Skin of body (tissue), 2 donors: ENCODE data around the gene AASDHPPT. TPM values are rescaled to one million over a fixed set of nuclear protein-coding genes. Genes with fewer than 3 reads are reported as not detected.
"Not testable (repeated sequence)": the region's sequence is repeated elsewhere in the genome, so short reads cannot be mapped to it uniquely, and the experiment has no call there.

ENCODE experiments used
- DNase-seq: peaks from one replicate; lab custom pipeline; 2025; lab: John Stamatoyannopoulos, UW
- total RNA-seq: library from RNA; depleted of rRNA; stranded (reverse); fragments of >200 nt; gene quantifications from one replicate; pipeline ENCODE4 v1.2.3, GENCODE V29; 2014

Gene AASDHPPT, protein sequence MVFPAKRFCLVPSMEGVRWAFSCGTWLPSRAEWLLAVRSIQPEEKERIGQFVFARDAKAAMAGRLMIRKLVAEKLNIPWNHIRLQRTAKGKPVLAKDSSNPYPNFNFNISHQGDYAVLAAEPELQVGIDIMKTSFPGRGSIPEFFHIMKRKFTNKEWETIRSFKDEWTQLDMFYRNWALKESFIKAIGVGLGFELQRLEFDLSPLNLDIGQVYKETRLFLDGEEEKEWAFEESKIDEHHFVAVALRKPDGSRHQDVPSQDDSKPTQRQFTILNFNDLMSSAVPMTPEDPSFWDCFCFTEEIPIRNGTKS
- total RNA-seq, result 42.0 TPM

DNA sequence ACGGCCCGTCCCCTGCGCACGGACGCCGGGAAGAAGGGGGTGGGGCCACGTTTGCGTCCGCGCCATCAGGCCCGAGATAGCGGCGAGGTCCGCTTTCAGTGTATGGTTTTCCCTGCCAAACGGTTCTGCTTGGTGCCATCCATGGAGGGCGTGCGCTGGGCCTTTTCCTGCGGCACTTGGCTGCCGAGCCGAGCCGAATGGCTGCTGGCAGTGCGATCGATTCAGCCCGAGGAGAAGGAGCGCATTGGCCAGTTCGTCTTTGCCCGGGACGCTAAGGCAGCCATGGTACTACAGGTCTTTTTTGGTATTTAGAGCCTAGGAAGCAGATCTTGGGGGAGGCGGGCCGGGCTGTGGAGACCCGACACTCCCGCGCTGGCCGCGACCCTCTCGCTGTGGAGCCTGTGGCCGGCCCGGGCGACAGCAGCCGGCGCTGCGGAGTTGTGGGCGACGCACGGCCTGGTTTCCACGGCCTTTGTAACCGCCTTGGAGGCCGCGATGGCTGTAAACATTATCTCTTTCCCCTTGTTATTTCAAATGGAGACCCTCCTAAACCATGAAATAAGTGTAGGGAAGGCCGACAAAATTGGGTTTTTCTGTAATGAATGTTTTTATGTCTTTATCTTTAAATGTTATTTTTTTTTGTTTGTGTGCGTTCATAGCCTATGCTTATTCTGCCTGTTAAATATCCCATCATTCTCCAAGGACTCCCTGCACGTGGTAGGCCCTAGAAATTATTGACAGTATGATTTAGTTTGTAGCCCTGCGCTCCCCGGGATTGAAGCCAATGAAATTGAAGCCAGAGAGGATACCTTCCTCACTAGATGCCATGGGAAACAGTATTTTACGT, at the start of gene AASDHPPT:
TSS of gene AASDHPPT (plus strand) at position 54 of the 847 bp plus-strand sequence. CDS start at position 103, 49 bp downstream.
- peak; percentile 71 for DNase-seq

DNA sequence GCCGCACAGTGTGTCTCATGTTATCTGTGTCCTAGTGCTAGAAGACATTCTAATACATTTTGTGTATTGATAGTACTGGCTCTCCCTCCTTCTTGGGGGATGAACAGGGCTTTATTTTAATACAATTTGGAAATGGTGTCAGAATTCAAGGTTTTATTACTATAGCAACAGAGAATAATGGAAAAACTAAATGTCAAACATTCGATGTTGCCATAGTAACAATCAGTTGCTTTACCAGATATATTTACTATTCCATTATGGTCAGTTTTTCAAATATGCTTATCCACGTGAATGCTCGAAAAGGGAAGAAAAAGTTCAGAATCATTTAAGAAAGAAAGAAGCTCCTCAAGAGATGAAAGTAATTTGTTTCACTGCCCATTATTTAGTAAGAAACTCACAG, 46.9 kb upstream of the AASDHPPT start:
- DNase-seq, result no peak

DNA sequence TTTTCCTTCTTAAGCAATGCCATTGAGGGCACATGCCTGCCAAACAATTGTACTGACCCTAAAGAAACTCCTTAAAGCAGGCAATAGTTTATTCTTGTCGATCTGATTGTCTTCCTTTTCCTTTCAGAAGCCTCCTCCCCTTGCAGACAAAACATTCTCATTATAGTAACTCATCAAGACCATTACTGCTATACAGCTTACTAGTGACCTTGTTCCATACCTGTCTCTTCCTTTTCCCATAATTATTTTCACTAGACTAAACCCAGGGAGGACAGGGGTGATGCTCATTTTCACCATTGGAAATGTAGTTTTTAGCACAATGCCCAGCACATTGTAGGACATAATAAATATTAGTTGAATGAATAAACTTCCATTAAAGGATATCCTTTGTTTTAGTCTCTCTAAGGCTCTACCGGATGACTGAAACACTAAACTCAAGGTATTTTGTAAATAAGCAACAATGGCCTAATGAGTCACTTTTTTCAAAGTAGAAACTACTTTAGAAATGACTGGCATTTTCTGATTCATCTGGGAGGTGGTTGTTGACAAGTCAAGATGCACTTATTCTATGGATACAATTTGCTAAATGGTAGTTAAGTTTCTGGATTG, 46.2 kb upstream of the AASDHPPT start:
- no peak for DNase-seq

DNA sequence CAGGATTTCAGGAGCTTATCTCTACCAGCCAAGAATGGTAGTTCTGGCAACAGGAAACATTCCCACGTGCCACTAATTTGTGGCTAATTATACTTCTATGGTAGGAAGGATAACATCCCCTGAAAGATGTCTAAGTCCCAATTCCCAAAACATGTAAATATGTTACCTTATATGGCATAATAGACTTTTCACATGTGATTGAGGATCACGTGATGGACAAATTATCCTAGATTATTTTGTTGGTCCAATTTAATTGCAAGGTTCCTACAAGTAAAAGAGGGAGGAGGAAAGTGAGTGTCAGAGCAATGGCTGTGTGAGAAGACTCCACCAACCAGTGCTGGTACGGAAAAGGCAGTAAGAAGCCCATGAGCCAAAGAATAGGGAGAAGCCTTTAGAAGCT, 45.5 kb upstream of the AASDHPPT start:
- DNase-seq, result no peak

DNA sequence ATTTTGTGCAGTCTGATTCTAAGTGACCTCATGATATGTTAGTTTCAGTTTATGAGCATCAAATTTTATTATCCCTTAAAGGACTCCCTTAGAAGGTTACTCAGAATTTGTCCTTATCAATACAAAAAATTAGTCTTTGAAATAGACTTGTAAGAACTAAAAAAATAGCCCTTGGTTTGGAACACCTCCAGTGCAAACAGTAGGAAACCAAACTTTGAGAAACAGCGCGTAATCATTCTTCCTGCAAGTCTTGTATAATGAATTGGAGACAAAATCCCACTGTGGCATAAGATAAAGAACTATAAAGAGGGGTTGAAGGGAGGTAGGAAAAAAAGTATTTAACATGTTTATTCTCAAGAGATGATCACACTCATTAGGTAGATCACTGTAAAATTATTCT, 44.6 kb upstream of the AASDHPPT start:
- DNase-seq, result no peak

DNA sequence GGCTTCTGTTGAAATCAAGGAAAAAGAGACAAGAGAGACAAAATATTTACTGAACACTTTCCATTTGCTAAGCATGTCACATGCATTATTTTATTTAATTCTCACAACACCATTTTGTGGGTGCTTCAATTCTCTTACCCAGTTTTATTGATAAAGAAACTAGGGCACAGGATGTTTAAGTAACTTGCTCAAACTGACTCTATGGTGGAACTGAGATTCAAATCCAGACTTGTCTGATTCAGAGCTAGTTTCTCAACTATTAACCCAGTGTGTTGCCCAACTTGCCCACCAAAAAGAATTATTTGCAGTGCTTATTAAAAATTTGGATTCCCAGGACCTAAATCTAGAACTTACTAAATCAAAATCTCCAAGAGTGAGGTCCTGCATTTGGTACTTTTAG, 33.9 kb upstream of the AASDHPPT start:
- DNase-seq, result no peak

DNA sequence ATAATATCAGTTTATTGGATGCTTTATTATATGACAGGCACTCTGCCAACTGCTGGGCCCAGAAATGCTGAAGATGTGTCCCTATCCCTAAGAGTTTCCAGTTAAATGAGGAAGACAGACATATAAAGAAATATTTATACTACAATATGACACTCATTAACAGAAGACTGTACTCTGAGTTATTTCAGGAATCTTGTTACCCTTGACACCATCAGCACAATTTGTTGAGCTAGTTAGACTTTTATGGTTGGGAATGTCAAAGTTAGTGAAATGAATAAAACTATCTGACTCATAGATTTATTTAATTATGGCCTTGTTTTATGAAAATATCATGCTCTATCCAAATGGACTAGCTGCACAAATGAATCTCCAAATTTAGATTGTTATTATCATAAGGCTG, 29.8 kb upstream of the AASDHPPT start:
- no peak for DNase-seq

DNA sequence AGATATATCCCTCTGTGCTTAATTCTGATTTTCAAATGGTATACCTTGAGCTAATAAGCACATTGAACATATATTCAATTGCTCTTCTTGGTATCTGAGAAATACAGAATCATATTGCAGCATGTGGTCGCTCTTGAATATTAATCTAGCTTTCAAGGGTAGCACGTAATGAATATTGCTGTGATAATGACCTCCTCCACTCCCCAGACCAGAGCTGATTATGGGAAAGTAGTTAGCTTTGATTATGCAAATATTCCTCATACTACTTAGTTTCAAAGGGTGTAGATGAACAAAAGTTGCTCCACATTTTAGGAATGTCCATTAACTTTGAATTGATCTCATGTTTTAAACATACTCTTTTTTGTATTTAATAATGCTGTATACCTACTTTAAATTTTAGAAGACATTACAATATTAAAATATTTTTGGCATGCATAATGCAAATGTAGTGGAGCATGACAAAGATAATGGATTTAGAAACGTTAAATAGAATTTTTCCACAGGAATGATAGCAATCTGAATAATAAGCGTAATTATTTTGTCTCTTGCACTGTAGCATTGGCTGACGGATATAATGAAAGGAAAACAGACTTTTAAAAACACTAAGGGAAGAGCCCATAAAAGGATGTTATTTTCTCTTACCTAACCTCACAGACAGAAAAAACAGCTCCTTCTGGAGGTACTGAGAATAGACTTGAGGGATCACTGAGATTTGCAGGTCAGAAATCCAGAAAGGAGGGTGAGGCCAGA, 27.6 kb upstream of the AASDHPPT start:
- DNase-seq, result no peak

DNA sequence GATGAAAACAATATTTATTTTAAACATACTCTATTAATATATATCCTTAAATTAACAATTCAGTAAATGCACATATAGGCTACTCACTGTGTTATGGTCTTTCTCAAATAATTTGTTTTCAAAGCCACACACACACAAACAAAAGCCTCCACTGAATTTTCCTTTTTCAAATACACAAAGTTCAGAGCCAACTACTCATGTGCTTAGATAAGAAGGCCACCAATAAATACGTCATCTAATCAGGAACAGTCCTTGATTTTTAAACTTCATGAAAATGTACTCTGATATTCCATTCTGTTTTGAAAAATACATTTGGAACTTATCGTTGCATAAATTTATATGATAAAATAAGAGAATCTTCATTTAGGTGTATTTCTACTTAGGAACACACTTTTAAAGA, 26.4 kb upstream of the AASDHPPT start:
- no peak for DNase-seq

DNA sequence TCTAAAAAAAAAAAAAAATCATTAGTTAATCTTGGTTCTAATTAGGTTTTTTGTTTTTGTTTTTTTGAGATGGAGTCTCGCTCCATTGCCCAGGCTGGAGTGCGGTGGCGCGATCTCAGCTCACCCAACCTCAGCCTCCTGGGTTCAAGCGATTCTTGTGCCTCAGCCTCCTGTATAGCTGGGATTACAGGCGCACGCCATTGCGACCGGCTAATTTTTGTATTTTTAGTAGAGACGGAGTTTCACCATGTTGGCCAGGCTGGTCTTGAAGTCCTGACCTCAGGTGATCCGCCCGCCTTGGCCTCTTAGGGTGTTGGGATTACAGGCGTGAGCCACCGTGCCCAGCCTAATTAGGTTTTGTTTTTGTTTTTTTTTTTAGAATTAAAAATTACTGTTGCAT, 19.1 kb upstream of the AASDHPPT start:
- not testable (repeated sequence) for DNase-seq

DNA sequence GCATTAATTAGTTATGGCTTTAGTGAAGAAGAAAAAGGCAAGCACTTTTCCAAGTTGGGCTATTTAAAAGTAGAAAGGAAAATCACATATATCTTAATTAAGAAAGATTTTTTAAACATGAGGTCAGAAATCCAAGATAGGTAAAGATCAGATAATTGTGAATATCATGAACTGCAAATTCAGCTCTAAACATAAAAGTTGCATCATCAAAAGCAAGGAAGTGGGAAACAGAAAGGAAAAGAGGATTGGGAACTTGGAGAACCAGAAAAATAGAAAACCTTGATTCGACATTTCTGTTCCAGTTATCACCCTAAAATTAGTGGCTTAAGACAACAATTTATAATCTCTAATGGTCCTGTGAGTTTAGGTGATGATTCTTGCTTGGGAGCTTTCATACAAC, 17.8 kb upstream of the AASDHPPT start:
- no peak for DNase-seq

DNA sequence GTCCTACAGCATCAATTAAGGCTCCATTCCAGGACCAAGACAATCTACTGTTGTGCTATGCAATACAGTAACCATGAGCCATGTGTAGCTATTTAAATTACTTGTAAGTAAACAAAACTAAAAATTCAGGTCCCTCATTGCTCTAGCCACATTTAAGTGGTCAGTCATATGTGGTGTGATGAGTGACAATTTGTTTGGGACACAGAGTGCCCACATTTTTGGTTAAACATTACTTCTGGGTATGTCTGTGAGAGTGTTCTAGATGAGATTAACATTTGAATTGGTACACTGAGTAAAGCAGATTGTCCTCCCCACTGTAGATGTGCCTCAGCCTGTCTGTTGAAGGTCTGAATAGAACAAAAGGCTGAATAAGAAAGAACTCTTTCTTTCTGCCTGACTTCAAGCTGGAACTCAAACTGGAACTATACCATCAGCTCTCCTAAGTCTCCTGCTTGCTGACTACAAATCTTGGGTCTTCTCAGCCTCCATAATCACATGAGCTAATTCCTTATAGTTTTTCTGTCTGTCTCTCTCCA, 16.1 kb upstream of the AASDHPPT start:
- DNase-seq, result no peak

DNA sequence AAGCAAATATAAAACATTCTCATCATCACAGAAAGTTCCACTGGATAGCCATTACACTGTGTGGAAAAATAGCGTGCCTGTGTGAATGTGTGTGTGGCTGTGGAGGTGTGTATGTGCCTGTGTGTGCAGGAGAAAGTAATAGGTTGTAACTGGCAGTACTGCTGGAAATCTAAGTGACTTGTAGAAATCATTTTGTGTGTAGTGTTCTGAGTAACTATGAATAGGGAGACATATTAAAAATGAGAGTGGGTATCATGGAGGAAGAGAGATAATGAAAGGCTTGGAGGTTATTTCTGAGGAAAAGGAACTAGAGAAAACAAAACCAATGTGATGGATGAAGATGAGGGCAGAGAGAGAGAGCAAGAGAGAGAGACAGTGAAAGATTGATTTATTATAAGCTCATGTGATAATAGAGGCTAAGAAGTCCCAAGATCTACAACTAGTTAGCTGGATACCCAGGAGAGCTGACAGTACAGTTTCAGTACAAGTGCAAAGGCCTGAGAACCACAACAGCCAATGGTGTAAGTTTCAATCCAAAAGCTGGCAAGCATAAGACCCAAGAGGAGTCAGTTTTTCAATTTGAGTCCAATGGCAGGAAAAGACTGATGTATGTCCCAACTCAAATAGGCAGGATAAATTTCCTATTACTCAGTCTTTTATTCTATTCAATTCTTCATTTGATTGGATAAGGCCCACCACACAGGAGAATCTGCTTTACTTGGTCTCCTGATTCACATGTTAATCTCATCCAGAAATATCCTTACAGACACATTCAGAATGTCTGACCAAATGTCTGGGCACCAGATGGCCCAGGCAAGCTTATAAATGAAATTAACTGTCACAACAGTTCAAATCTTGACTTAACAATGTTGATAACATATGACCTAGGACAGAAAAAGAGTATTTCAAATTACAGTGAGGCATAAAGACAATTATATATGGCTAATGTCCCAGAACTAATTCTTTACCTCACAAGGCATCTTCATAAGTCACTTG, 15.2 kb upstream of the AASDHPPT start:
- no peak for DNase-seq

DNA sequence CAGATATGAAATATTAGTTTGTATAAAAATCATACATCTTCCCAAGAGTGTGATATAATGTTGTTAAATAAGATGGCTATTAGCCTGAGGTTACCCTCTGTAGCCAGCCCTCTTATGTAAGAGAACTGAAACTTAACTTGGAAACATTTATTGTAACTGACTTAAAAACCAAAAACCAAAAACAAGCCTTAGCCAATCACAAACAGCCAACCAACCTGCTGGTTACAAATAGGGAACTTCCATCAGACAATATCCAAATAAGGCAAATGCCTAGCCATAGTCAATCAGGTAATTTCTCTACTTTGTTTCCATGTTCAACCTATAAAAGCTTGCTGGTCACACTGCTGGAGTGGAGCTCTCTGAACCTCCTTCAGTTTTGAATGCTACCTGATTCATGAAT, 14.5 kb upstream of the AASDHPPT start:
- DNase-seq, result no peak

DNA sequence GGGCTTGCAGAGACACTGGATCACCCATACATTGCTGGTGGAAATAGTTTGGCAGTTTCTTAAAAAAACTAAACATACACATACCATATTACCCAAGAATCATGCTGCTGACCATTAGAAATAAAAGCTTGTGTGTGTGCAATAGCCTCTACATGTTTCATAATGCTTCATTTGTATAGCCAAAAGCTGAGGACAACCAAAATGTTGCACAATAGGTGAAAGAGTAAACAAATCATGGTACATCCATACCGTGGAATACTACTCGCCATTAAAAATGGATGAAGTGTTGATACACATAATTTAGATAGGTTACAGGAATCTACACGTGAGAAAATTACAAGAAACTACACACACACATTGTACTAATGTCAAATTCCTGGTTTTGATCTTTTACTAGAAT, 6.9 kb upstream of the AASDHPPT start:
- DNase-seq, result no peak

DNA sequence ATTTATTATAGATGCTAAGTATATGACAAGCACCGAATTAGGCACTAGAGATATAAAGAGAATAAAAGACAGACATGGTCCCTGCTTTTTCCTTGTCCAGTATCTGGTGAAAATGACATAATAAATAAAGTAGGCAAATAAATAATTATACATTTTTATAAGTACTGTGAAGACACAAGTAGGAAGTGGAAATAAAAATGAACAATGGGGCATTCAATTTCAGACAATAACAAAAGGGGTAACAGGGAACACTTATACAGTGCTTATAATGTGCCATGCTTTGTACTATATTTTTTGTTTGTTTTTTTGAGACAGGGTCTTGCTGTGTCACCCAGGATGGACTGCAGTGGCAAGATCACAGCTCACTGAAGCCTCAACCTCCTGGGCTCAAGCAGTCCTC, 4.7 kb upstream of the AASDHPPT start:
- no peak for DNase-seq

DNA sequence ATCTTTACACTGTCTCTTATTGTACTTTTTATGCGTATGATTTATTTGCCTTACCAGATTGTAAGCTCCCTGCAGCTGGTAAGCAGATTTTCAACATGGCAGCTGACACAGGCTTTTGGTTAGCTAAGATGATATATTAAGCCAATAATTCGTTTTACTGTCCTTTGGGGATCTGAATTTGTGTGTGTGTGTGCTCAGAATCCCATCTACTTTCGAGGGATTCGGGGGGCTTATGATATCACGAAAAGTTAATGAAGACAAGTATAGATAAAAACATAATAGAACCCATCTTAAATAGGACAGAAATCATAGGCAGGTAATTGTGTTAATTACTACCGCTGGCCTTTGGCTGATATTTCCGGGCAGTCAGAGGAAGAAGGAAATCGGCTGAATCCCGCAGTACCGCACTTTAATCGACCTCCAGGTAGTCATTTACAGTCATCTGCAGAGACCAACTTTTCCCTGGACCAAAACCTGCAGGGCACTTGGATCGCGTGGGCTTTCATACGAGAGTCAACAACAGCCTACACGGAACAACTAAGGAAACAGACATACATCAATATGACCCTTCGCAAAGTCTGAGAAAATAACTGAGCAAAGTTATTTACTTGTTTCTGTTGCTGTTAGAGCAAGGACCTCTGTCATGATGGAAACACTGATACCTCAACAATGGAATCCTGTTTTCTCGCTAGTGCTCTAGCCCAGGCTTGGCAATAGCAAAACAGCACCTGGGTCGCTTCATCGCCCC, 1.1 kb upstream of the AASDHPPT start:
- DNase-seq, result peak; percentile 71

DNA sequence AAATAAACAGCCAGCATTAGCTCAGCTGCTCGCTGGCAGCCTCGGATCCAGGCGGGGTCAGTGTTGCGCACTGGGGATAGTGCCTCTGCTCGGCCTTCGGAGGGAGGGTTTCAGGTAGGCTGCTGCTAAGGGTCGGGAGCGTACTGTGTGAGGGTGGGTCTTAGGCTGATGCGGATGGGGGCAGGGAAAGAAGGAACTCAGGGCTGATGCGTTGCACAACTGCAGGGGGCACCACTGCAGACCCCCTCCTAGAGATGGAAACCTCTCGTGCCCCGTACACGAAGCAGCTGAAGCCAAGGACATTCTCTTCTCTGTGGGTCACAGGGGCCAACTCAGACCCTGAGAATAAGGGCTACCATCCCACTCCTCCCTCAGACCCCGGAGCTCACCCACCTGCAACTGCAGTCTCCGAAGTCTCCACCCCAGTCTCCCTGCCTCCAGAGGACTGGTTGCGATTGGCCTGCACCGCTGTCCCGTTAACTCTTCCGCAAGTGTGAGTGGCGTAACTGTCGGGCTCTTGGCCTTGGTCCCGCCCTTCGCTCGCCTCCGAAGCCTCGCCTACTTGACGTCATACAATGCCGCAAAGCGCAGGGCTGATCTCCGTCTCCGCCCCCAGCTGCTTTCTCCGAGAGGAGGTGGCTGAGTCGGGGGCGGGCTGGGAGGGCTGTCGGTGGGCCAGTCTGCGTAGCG, 398 bp upstream of the AASDHPPT start, which contains the start of gene KBTBD3:
TSS of gene KBTBD3 (minus strand) at position 429 of the 690 bp plus-strand sequence. CDS start 18,250 bp downstream, outside the sequence.
- peak; percentile 100 for DNase-seq

DNA sequence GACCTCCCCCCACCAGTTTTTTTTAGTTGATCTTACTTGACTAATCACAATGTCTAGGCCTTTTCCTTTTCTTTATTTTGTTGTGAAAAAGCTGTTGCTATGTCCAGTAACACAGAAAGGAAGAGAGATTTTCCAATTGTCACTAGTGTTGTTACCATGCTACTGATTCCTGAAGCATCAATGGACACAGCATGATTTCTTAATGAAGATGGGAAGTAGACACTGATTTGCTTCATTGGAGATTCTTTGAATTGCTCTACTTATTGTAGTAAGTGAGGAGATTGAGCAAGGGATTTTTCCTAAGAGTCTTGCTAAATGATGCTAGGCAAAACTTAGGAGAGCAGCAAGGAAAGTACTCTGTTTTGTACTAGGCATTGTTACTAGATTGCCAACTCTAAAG, 4.6 kb downstream of the AASDHPPT start:
- no peak for DNase-seq
